Uterus (tissue), 2 donors: Measurements from ENCODE around the gene OPCML.

Experiments
- POLR2A ChIP-seq, 2 donors: fragments of 450-650 bp; IDR thresholded peaks; one replicate each; pipeline ENCODE4 v1.6.1; 2016; ENCODE audit warnings: antibody characterized with exemption in 2 of 2, mild to moderate bottlenecking in 1 of 2, moderate library complexity in 1 of 2
- TF ChIP-seq, protein P1 (sequence below), 4 experiments: fragments of 200-600 bp in 2 of 4; fragments of 450-650 bp in 2 of 4; sonication (generic) in 2 of 4; IDR thresholded peaks; one replicate each; pipeline ENCODE4 v1.5.1; 2016 to 2019; ENCODE audit warnings: antibody characterized with exemption in 4 of 4, mild to moderate bottlenecking in 2 of 4, moderate library complexity in 1 of 4

DNA sequence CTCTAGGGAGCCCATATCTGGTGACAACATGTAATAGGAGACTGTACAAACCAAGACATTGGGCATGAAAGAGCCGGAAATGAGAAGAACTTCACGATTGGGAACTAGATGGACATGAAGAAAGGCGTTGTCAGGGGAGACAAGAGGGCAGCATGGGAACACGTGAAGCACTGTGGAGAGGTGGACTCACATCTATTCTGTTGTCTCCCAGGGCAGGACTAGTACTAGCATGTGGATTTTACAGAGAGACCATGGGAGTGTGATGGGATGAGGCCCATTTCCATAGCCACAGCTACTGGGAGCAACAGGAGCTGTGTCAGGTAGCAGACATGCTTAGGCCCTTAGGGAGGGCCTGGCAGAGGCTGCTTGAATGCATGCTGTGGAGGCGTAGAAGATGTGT, 333.9 kb downstream of the OPCML start:
- TF ChIP-seq, protein P1, sequence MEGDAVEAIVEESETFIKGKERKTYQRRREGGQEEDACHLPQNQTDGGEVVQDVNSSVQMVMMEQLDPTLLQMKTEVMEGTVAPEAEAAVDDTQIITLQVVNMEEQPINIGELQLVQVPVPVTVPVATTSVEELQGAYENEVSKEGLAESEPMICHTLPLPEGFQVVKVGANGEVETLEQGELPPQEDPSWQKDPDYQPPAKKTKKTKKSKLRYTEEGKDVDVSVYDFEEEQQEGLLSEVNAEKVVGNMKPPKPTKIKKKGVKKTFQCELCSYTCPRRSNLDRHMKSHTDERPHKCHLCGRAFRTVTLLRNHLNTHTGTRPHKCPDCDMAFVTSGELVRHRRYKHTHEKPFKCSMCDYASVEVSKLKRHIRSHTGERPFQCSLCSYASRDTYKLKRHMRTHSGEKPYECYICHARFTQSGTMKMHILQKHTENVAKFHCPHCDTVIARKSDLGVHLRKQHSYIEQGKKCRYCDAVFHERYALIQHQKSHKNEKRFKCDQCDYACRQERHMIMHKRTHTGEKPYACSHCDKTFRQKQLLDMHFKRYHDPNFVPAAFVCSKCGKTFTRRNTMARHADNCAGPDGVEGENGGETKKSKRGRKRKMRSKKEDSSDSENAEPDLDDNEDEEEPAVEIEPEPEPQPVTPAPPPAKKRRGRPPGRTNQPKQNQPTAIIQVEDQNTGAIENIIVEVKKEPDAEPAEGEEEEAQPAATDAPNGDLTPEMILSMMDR (IDR thresholded peaks at IDR 0.05): no peak
- TF ChIP-seq POLR2A (IDR thresholded peaks at IDR 0.05): no peak
